Ishikawa (cell line): ENCODE measurements around the gene KIF6.

Experiments used
- CEBPB ChIP-seq: IDR thresholded peaks from 2 replicates; pipeline ENCODE4 v1.6.1; 2012
- CREB1 ChIP-seq: IDR thresholded peaks from 2 replicates; pipeline ENCODE4 v1.6.1; 2012; ENCODE audit warnings: low read depth
- EGR1 ChIP-seq: IDR thresholded peaks from 2 replicates; pipeline ENCODE4 v1.6.1; 2012
- EP300 ChIP-seq: IDR thresholded peaks from 2 replicates; pipeline ENCODE4 v1.6.1; 2012; ENCODE audit warnings: borderline replicate concordance
- FOXM1 ChIP-seq: IDR thresholded peaks from 2 replicates; pipeline ENCODE4 v1.6.1; 2012; ENCODE audit warnings: low read depth, borderline replicate concordance
- MAX ChIP-seq: IDR thresholded peaks from 2 replicates; pipeline ENCODE4 v1.6.1; 2012
- NFIC ChIP-seq: IDR thresholded peaks from 2 replicates; pipeline ENCODE4 v1.6.1; 2012
- RAD21 ChIP-seq: IDR thresholded peaks from 2 replicates; pipeline ENCODE4 v1.6.1; 2012; ENCODE audit warnings: low read depth
- TAF1 ChIP-seq: IDR thresholded peaks from 2 replicates; pipeline ENCODE4 v1.6.1; 2012; ENCODE audit warnings: low read depth, mild to moderate bottlenecking
- TCF12 ChIP-seq: IDR thresholded peaks from 2 replicates; pipeline ENCODE4 v1.6.1; 2012; ENCODE audit warnings: low read depth
- USF1 ChIP-seq: IDR thresholded peaks from 2 replicates; pipeline ENCODE4 v1.6.1; 2012
- YY1 ChIP-seq: IDR thresholded peaks from 2 replicates; pipeline ENCODE4 v1.6.1; 2012; ENCODE audit warnings: low read depth
- TF ChIP-seq, protein P1 (sequence below): IDR thresholded peaks from 2 replicates; pipeline ENCODE4 v1.6.1; 2012; ENCODE audit warnings: low read depth, mild to moderate bottlenecking

DNA sequence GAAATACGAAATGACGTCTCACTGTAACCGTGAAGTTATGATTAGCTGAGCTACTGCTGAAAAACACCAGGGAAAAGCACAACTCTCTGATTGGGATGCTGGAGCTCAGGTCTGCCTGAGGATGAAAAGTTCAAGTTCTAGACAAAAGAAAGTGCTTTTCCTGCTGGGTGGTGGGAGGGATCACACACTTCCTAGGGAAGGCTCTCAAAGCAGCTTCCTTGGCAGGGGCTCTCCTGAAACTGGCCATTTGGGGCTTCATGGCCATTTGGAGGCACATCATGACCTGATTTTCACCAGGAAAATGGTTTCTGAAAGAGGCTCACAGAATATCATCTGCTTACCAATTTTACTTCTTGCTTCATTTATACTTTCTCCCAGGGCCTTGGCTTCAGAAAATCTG, 305.6 kb downstream of the KIF6 start:
- TF ChIP-seq, protein P1, sequence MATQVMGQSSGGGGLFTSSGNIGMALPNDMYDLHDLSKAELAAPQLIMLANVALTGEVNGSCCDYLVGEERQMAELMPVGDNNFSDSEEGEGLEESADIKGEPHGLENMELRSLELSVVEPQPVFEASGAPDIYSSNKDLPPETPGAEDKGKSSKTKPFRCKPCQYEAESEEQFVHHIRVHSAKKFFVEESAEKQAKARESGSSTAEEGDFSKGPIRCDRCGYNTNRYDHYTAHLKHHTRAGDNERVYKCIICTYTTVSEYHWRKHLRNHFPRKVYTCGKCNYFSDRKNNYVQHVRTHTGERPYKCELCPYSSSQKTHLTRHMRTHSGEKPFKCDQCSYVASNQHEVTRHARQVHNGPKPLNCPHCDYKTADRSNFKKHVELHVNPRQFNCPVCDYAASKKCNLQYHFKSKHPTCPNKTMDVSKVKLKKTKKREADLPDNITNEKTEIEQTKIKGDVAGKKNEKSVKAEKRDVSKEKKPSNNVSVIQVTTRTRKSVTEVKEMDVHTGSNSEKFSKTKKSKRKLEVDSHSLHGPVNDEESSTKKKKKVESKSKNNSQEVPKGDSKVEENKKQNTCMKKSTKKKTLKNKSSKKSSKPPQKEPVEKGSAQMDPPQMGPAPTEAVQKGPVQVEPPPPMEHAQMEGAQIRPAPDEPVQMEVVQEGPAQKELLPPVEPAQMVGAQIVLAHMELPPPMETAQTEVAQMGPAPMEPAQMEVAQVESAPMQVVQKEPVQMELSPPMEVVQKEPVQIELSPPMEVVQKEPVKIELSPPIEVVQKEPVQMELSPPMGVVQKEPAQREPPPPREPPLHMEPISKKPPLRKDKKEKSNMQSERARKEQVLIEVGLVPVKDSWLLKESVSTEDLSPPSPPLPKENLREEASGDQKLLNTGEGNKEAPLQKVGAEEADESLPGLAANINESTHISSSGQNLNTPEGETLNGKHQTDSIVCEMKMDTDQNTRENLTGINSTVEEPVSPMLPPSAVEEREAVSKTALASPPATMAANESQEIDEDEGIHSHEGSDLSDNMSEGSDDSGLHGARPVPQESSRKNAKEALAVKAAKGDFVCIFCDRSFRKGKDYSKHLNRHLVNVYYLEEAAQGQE, result no peak
- TF ChIP-seq EP300, result no peak
- TF ChIP-seq CEBPB, result no peak
- no peak for TF ChIP-seq RAD21
- TF ChIP-seq EGR1, result no peak
- no peak for TF ChIP-seq USF1
- TF ChIP-seq TAF1, result no peak
- TF ChIP-seq TCF12, result no peak
- no peak for TF ChIP-seq CREB1
- no peak for TF ChIP-seq NFIC
- no peak for TF ChIP-seq FOXM1
- no peak for TF ChIP-seq MAX
- no peak for TF ChIP-seq YY1
